HL-60 (cell line): ENCODE measurements around the gene OPN5.

ENCODE experiments used
- DNase-seq, 2 experiments: peaks; one replicate each; pipeline ENCODE4 v3.0.0-alpha.2; 2010 to 2020; ENCODE audit warnings: low read depth in 1 of 2, low spot score in 1 of 2
- H3K27ac ChIP-seq: fragments of 250-450 bp; sonication (Bioruptor Pico); replicated peaks from 2 replicates; pipeline ENCODE4 v1.5.1; 2020; ENCODE audit warnings: mild to moderate bottlenecking, moderate library complexity
- H3K27me3 ChIP-seq: fragments of 250-450 bp; sonication (Bioruptor Pico); 2 replicates; pipeline ENCODE4 v1.5.1; 2021; ENCODE audit warnings: mild to moderate bottlenecking, moderate library complexity; ENCODE audit not compliant: insufficient read depth, poor library complexity, severe bottlenecking
- H3K4me3 ChIP-seq: replicated peaks from 2 replicates; pipeline ENCODE4 v1.5.1; 2011; ENCODE audit warnings: mild to moderate bottlenecking, control low read depth, low read length; ENCODE audit not compliant: insufficient read depth
- CTCF ChIP-seq: IDR thresholded peaks from one replicate; pipeline ENCODE4 v1.5.1; 2011; ENCODE audit warnings: low read length, control low read depth, inconsistent platforms; ENCODE audit not compliant: insufficient read depth
- GABPA ChIP-seq: IDR thresholded peaks from 2 replicates; pipeline ENCODE4 v1.6.1; 2012; ENCODE audit warnings: low read depth
- POLR2AphosphoS5 ChIP-seq: IDR thresholded peaks from 2 replicates; pipeline ENCODE4 v1.6.1; 2012; ENCODE audit warnings: low read depth
- REST ChIP-seq: IDR thresholded peaks from 2 replicates; pipeline ENCODE4 v1.6.1; 2012; ENCODE audit warnings: low read depth; ENCODE audit not compliant: insufficient replicate concordance
- SPI1 ChIP-seq: IDR thresholded peaks from 2 replicates; pipeline ENCODE4 v1.6.1; 2012; ENCODE audit warnings: low read depth, mild to moderate bottlenecking, borderline replicate concordance

Gene OPN5

GRCh38 chr6:47859175-47859574, 77.3 kb downstream of the OPN5 start:
- no peak for TF ChIP-seq POLR2AphosphoS5
- no peak for TF ChIP-seq GABPA
- TF ChIP-seq SPI1, result no peak
- TF ChIP-seq CTCF, result no peak
- TF ChIP-seq REST, result no peak
- DNase-seq, result no peak
- Histone ChIP-seq H3K27me3 (no peaks in the 10 kb centered on the region), H3K4me3 (no peak overlapping the region), H3K27ac (no peak overlapping the region)

GRCh38 chr6:47862731-47863130, 80.9 kb downstream of the OPN5 start:
- Histone ChIP-seq H3K4me3 (no peak overlapping the region), H3K27me3 (no peaks in the 10 kb centered on the region), H3K27ac (no peak overlapping the region)
- TF ChIP-seq SPI1 (no peak), POLR2AphosphoS5 (no peak), REST (no peak), GABPA (no peak), CTCF (no peak)
- no peak for DNase-seq

- Histone ChIP-seq H3K27me3 (no peaks in the 10 kb centered on the region), H3K4me3 (no peak overlapping the region), H3K27ac (no peak overlapping the region)
- DNase-seq, result no peak
- TF ChIP-seq REST, result no peak
- TF ChIP-seq CTCF, result no peak
- no peak for TF ChIP-seq GABPA
- no peak for TF ChIP-seq POLR2AphosphoS5
- TF ChIP-seq SPI1, result no peak
These were observed 83.4 kb downstream of the OPN5 start for GRCh38 chr6:47865206-47865605.
